PC-9 (cell line): Measurements from ENCODE around the gene LVRN. TPM values are rescaled to one million over a fixed set of nuclear protein-coding genes. Genes with fewer than 3 reads are reported as not detected.

Experiments used
- BruUV-seq: library from RNA; stranded (reverse); fragments of 400-500 nt; replicated peaks from 2 replicates; lab custom pipeline; 2021; lab: Mats Ljungman, UMichigan
- CTCF ChIA-PET: fragments of 300-600 bp; sonication (Branson Sonifier 250); formaldehyde crosslinking; loops from one replicate; lab custom pipeline; 2022; ENCODE audit warnings: antibody characterized with exemption; lab: Charles Lee
- POLR2A ChIA-PET: fragments of 300-600 bp; sonication (Branson Sonifier 250); formaldehyde crosslinking; loops from one replicate; lab custom pipeline; 2022; ENCODE audit warnings: antibody characterized with exemption; ENCODE audit not compliant: unreplicated experiment; lab: Charles Lee
- DNase-seq, 2 experiments: peaks; one replicate each; pipeline versions ENCODE4 v3.0.0 to v3.0.0-alpha.2; 2015 to 2022; ENCODE audit warnings: mixed read lengths in 1 of 2
- H2AFZ ChIP-seq: fragments of 200-600 bp; sonication (generic); 2 replicates; pipeline ENCODE4 v1.8.1; 2017; ENCODE audit warnings: antibody characterized with exemption
- H3F3A ChIP-seq: fragments of 200-600 bp; sonication (generic); 2 replicates; pipeline ENCODE4 v1.8.1; 2017; ENCODE audit warnings: antibody characterized with exemption, mild to moderate bottlenecking, low read depth; ENCODE audit not compliant: insufficient read depth
- H3K27ac ChIP-seq: fragments of 200-600 bp; sonication (generic); 2 replicates; pipeline ENCODE4 v1.6.1; 2016; ENCODE audit warnings: mixed run types
- H3K27me3 ChIP-seq: fragments of 200-600 bp; sonication (generic); 2 replicates; pipeline ENCODE4 v1.6.1; 2016; ENCODE audit warnings: low read depth, mixed run types; ENCODE audit not compliant: insufficient read depth
- H3K36me3 ChIP-seq: fragments of 200-600 bp; sonication (generic); 2 replicates; pipeline ENCODE4 v1.6.1; 2016; ENCODE audit warnings: low read depth, mixed run types
- H3K4me1 ChIP-seq: fragments of 200-600 bp; sonication (generic); replicated peaks from 2 replicates; pipeline ENCODE4 v1.6.1; 2016; ENCODE audit warnings: mixed run types; ENCODE audit not compliant: insufficient read depth
- H3K4me2 ChIP-seq: fragments of 200-600 bp; sonication (generic); 2 replicates; pipeline ENCODE4 v1.6.1; 2017; ENCODE audit warnings: mixed run types
- H3K4me3 ChIP-seq: fragments of 200-600 bp; sonication (generic); 2 replicates; pipeline ENCODE4 v1.6.1; 2016; ENCODE audit warnings: mixed run types
- H3K79me2 ChIP-seq: fragments of 200-600 bp; sonication (generic); 2 replicates; pipeline ENCODE4 v1.6.1; 2017; ENCODE audit warnings: low read depth, mixed run types
- H3K9me2 ChIP-seq: fragments of 200-600 bp; sonication (generic); 2 replicates; pipeline ENCODE4 v1.8.1; 2017; ENCODE audit warnings: mild to moderate bottlenecking; ENCODE audit not compliant: insufficient read depth
- H3K9me3 ChIP-seq: fragments of 200-600 bp; sonication (generic); 2 replicates; pipeline ENCODE4 v1.8.1; 2016; ENCODE audit warnings: low read depth; ENCODE audit not compliant: insufficient read depth
- H4K20me1 ChIP-seq: fragments of 200-600 bp; sonication (generic); 2 replicates; pipeline ENCODE4 v1.8.1; 2017; ENCODE audit not compliant: insufficient read depth
- EZH2 ChIP-seq: fragments of 200-600 bp; sonication (generic); IDR thresholded peaks from 2 replicates; pipeline ENCODE4 v1.8.0; 2017; ENCODE audit warnings: antibody characterized with exemption, low read depth
- intact Hi-C: fragments of 100-400 bp; cut with micrococcal nuclease; formaldehyde crosslinking; loops from one replicate; pipeline ENCODE4 v1.10.0; 2022; ENCODE audit not compliant: unreplicated experiment
- total RNA-seq: library from RNA; stranded (reverse); gene quantifications from 2 replicates; pipeline ENCODE4 v1.2.3, GENCODE V29; 2021
- TF ChIP-seq, protein P1 (sequence below): fragments of 200-600 bp; sonication (generic); conservative IDR thresholded peaks from 2 replicates; pipeline ENCODE4 v1.6.1; 2017; ENCODE audit warnings: mixed run types, antibody characterized with exemption, mild to moderate bottlenecking, moderate library complexity

Gene LVRN
- total RNA-seq, 1 experiment from 2014 or later: 0.79 TPM

DNA sequence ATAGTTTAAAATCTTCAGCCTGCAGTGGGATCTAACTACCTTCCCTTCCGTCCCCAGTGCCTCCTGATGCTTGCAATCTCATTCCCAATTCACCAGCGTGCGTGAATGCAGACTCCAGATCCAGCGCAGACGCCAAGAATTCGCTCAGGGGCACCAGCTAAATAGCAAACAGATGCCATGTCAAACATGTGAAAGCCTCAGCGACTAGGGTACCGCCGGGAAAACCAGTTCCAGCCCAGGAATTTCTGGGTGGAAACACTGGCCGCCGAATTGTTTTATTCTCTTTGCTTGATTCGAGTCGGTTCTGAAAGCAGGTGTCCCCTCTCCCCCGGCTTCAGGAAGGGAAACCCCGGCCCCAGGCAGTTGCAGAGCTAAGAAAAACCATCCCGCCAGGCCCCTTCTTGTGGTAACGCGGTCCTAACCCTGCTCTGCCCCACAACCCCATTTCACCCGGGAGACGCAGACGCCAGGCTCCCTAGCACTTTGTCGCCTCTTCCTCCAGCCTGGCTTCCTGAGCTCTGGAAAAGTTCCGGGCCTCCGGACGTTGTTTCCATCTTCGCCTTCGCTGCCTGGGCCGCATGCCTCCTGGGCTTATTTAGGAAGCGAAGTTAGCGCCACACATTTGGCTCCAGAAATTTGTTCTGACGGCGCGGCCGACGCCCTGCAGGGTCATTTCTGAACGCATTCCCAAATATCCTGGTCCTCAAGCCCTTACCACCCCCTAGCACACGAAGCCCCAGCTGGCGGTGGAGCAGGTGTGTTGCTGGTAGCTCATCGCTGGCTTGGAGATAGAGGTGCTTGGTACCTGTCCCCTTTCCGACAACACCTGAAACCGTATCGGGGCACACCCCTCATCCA is 665 bp upstream of the LVRN start:
- no peak overlapping the region for H3K4me3 ChIP-seq
- intact Hi-C loops: no loop called here
- H2AFZ ChIP-seq: no peak overlapping the region
- no peak overlapping the region for H3K4me2 ChIP-seq
- DNase-seq: no peak
- ChIA-PET CTCF (no interaction called here), POLR2A (no interaction called here)
- H3K27me3 ChIP-seq: no peaks in the 10 kb centered on the region
- H3K4me1 ChIP-seq: no peaks in the 10 kb centered on the region
- TF ChIP-seq, protein P1, sequence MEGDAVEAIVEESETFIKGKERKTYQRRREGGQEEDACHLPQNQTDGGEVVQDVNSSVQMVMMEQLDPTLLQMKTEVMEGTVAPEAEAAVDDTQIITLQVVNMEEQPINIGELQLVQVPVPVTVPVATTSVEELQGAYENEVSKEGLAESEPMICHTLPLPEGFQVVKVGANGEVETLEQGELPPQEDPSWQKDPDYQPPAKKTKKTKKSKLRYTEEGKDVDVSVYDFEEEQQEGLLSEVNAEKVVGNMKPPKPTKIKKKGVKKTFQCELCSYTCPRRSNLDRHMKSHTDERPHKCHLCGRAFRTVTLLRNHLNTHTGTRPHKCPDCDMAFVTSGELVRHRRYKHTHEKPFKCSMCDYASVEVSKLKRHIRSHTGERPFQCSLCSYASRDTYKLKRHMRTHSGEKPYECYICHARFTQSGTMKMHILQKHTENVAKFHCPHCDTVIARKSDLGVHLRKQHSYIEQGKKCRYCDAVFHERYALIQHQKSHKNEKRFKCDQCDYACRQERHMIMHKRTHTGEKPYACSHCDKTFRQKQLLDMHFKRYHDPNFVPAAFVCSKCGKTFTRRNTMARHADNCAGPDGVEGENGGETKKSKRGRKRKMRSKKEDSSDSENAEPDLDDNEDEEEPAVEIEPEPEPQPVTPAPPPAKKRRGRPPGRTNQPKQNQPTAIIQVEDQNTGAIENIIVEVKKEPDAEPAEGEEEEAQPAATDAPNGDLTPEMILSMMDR: no peak
- TF ChIP-seq EZH2: no peak
- H3K9me3 ChIP-seq: no peaks in the 10 kb centered on the region
- H4K20me1 ChIP-seq: no peaks in the 10 kb centered on the region
- no peaks in the 10 kb centered on the region for H3K79me2 ChIP-seq
- H3F3A ChIP-seq: no peaks in the 10 kb centered on the region
- BruUV-seq: no TSS peak
- no peaks in the 10 kb centered on the region for H3K36me3 ChIP-seq
- no peak overlapping the region for H3K27ac ChIP-seq
- no peaks in the 10 kb centered on the region for H3K9me2 ChIP-seq

DNA sequence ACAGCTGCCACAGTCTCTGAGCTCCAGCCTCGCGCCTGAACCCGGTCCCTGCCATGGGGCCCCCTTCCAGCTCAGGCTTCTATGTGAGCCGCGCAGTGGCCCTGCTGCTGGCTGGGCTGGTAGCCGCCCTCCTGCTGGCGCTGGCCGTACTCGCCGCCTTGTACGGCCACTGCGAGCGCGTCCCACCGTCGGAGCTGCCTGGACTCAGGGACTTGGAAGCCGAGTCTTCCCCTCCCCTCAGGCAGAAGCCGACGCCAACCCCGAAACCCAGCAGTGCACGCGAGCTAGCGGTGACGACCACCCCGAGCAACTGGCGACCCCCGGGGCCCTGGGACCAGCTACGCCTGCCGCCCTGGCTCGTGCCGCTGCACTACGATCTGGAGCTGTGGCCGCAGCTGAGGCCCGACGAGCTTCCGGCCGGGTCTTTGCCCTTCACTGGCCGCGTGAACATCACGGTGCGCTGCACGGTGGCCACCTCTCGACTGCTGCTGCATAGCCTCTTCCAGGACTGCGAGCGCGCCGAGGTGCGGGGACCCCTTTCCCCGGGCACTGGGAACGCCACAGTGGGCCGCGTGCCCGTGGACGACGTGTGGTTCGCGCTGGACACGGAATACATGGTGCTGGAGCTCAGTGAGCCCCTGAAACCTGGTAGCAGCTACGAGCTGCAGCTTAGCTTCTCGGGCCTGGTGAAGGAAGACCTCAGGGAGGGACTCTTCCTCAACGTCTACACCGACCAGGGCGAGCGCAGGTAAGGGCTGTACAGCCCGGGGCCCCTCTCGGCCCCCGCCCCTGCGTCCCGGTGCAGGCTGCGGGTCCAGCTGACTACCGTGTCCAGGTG is 509 bp downstream of the LVRN start:
- H3K4me1 ChIP-seq: no peaks in the 10 kb centered on the region
- no peaks in the 10 kb centered on the region for H3K9me3 ChIP-seq
- intact Hi-C loops: no loop called here
- H3K36me3 ChIP-seq: no peaks in the 10 kb centered on the region
- no peaks in the 10 kb centered on the region; the same call in 1 of the 2 replicates for H3K9me2 ChIP-seq
- H3F3A ChIP-seq: no peaks in the 10 kb centered on the region
- H3K79me2 ChIP-seq: no peaks in the 10 kb centered on the region
- no peak for TF ChIP-seq EZH2
- TF ChIP-seq, protein P1: no peak
- ChIA-PET POLR2A (no interaction called here), CTCF (no interaction called here)
- H4K20me1 ChIP-seq: no peaks in the 10 kb centered on the region
- no TSS peak for BruUV-seq
- H3K27me3 ChIP-seq: no peaks in the 10 kb centered on the region
- no peak overlapping the region for H3K4me3 ChIP-seq
- DNase-seq: no peak
- no peak overlapping the region for H3K4me2 ChIP-seq
- no peak overlapping the region for H3K27ac ChIP-seq
- no peak overlapping the region for H2AFZ ChIP-seq

DNA sequence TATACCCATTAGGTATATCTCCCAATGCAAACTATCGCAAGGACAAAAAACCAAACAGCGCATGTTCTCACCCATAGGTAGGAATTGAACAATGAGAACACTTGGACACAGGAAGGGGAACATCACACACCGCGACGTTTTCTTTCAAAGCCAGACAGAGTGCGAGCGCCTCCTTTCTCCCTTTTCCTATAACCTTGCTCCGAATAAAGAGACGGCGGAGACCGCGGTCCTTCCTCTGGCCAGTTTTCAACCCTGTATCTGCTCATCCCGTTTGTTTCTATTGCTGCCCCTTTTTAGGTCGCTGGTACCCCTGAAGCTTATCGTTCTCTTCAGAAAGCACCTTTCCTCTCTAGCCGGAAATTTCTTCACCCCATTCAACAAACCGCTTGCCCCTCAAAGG is 1.3 kb downstream of the LVRN start:
- no peaks in the 10 kb centered on the region; the same call in 1 of the 2 replicates for H3K9me2 ChIP-seq
- no peaks in the 10 kb centered on the region for H3K79me2 ChIP-seq
- DNase-seq: no peak
- no peak overlapping the region for H3K4me3 ChIP-seq
- H3K9me3 ChIP-seq: no peaks in the 10 kb centered on the region
- intact Hi-C loops: no loop called here
- no peaks in the 10 kb centered on the region for H3K27me3 ChIP-seq
- no peaks in the 10 kb centered on the region for H3K36me3 ChIP-seq
- H3F3A ChIP-seq: no peaks in the 10 kb centered on the region
- no peaks in the 10 kb centered on the region for H4K20me1 ChIP-seq
- no peak for TF ChIP-seq EZH2
- TF ChIP-seq, protein P1: no peak
- H3K4me1 ChIP-seq: no peaks in the 10 kb centered on the region
- POLR2A ChIA-PET: no interaction called here
- no peak overlapping the region for H2AFZ ChIP-seq
- no peak overlapping the region for H3K27ac ChIP-seq
- CTCF ChIA-PET: no interaction called here
- no peak overlapping the region for H3K4me2 ChIP-seq
- no TSS peak for BruUV-seq
